Posterior vena cava (tissue), 2 donors: ENCODE results near the gene SURF4. TPM values are rescaled to one million over a fixed set of nuclear protein-coding genes. Genes with fewer than 3 reads are reported as not detected.
"Not testable (repeated sequence)": the region's sequence is repeated elsewhere in the genome, so short reads cannot be mapped to it uniquely, and the experiment has no call there.

Experiments used
- DNase-seq: peaks from one replicate; pipeline ENCODE4 v3.0.0-alpha.2; 2020; ENCODE audit warnings: low spot score
- intact Hi-C, 2 donors: fragments of 100-400 bp; cut with DNase I; formaldehyde crosslinking; loops; one replicate each; pipeline versions ENCODE4 v1.14.1 to v1.14.2; 2022 to 2023
- total RNA-seq, 2 donors: library from RNA; stranded (reverse); fragmentation: NEBNext Ultra II Directional; extraction: Animal tissue kit (Norgen Biotek cat#: 25700); gene quantifications; one replicate each; pipeline ENCODE4 v1.2.1, GENCODE V29; 2021
- donor health status: DM: yes; HTN: yes; CAD: no.
- donor health status: DM: yes; HTN: yes; CAD: no.

SURF4 gene
- total RNA-seq, 2 donors from 2014 or later: 130 TPM

DNA sequence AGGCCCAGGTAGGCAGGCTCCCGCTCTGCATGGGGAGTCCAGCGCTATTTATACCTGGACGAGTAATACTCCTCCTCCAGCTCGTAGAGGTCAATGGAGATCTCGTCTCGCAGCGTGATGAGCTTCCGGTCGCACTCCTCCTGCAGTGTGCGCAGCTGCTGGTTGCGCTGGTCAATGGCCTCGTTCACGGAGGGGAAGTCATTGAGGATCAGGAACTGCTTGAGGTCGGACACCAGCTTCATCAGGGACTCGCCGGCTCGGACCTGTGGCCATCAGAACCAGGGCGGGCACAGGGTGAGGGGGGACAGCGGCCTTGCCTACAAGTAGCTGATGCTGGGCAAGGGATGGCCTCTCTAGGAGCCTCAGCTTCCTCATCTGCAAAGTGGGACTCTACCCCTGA is 31.8 kb downstream of the SURF4 start:
- intact Hi-C loops: no loop called here

DNA sequence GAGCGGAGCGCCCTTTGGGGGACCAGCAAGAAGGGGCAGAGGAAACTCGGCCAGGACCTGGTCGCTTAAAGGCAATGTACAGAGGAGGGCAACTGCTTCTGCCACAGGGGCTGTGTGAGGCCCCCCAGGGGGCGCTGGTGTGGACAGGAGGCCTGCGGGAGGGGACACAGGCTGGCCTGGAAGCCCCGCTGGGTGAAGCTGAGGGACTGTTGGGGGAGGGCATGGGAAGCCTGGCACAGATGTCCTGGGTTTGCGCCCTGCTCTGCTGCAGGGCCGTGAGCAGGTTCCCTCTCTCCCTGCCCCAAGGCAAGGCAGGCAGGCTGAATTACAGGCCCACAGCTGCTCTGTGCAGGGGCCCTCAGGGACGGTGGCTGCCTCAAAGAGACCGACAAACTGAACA is 33.3 kb downstream of the SURF4 start:
- intact Hi-C loops: no loop called here

More for the DNA sequence above, 31.8 kb downstream of the SURF4 start:
- DNase-seq: no peak

GRCh38 chr9:133342069-133342406 is 33.8 kb downstream of the SURF4 start:
- intact Hi-C loops: no loop called here
- DNase-seq: no peak

More for the DNA sequence above, 33.3 kb downstream of the SURF4 start:
- no peak for DNase-seq

- intact Hi-C loops: no loop called here
- DNase-seq: peak; percentile 92
These were observed 34.3 kb downstream of the SURF4 start for GRCh38 chr9:133341369-133342068.

GRCh38 chr9:133340916-133341315 is 34.9 kb downstream of the SURF4 start:
- DNase-seq: no peak
- intact Hi-C loops: no loop called here

DNA sequence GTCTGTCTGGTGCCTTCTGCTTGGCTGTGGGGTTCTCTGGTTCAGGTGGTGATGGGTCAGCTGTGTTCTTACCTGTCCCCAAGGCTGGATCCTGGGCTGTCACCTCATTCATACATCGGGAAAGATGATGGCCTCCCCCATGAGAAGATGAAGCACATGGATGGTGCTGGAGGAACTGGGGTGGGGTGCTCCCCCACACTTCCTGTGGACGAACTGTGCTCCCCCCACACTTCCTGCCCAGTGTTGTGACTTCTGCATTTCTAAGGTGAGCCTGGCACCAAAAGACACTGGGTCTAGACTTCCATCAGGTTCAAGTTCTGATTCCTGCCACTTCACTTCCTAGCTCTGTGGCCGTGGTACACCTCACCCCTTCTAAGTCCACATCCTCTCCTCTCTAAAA is 35.6 kb downstream of the SURF4 start:
- no peak for DNase-seq
- intact Hi-C loops: no loop called here

- no peak for DNase-seq
- intact Hi-C loops: no loop called here
These were observed 36.2 kb downstream of the SURF4 start for GRCh38 chr9:133339641-133340040.

GRCh38 chr9:133335924-133336811 is 39.7 kb downstream of the SURF4 start, which contains the start of gene SURF6:
Gene SURF6, minus strand, starts transcription at chr9:133336188. Its CDS starts 56 bp downstream, at chr9:133336132.
- DNase-seq: peak; percentile 98
- intact Hi-C loops: no loop called here

DNA sequence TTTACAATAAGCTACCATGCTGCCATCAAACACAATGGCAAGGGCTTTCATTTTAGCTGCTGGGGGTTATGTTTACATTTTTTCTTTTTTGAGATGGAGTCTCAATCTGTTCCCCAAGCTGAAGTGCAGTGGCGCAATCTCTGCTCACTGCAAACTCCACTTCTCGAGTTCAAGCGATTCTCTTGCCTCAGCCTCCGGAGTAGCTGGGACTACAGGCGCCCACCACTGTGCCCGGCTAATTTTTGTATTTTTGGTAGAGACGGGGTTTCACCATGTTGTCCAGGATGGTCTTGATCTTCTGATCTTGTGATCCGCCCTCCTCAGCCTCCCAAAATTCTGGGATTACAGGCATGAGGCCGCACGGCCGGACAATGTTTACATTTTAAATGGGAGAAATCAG is 41.0 kb downstream of the SURF4 start:
- intact Hi-C loops: not testable (repeated sequence)
- peak; percentile 23 for DNase-seq

- intact Hi-C loops: no loop called here
- DNase-seq: peak; percentile 5
These were observed 41.7 kb downstream of the SURF4 start for GRCh38 chr9:133334161-133334560.

DNA sequence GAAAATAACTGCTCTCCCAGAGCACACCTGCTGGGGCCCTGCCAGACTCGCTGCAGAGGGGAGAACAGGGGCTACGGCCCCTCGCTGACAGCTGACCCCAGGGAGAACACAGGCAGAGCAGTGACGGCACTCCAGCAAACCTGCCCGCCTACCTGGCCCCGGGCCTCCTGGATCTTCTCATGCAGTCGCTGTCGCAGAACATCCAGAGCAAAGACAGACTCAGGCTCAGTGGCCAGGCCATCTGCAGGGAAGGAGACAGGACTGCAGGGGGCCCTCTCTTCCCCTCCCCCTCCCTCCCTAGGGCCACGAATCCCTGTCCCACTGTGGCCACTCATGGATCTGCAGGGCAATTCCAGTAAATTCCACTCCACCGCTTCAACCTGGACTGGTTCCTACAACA is 42.3 kb downstream of the SURF4 start:
- DNase-seq: no peak
- intact Hi-C loops: no loop called here

GRCh38 chr9:133333011-133333410 is 42.8 kb downstream of the SURF4 start:
- no peak for DNase-seq
- intact Hi-C loops: no loop called here

DNA sequence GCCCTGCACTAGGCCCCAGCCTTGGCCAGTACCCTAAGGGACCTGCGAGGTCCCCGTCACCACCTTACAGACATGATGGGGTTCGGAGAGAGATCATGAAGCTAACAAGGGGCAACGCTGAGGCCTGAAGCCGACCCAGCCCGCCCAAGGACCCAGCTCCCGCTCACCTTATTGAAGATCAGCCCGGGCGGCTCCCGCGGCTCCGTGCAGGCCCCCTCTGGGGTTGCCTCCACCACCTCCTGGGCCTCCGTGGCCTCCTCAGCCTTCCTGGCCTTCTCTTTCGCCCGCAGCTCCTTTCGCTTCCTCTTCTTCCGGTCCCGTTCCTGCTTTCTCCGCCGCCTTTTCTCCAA is 43.5 kb downstream of the SURF4 start:
- no peak for DNase-seq
- intact Hi-C loops: no loop called here

DNA sequence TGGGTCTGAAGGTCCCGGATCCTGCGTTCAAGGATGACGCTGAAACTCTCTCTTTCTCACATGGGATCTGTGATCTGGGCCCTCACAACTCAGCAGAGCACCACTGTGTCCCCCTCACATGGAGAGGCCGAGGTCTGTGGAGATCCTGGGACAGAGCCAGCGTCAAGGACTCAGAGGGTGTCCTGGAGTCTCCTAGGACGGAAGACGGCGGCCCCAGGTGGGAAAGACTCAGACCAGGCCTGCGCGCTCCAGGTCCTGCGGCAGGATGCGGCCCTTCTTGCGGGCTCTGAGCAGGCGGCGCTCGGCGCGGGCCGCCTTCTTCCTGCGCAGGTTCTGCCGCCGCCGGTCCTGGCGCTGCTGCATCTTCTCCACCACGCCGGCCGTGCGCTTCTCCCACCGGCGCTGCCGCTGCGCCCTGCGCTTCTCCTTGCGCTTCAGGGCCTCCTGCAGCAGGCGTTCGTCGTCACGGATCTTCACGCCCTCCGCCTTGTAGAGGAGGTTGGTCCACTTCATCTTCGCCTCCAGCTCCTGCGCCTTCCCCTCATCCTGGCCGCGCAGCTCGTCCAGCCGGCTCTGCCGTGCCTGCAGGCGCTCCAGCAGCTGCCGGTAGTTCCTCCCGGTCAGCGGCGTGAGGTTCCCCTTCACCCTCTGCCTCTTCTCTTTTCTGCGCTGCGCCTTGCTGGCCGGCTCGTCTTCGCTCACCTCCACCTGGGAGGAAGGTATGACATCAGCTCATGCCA is 44.0 kb downstream of the SURF4 start:
- no peak for DNase-seq

GRCh38 chr9:133331221-133331620 is 44.6 kb downstream of the SURF4 start:
- no peak for DNase-seq
- intact Hi-C loops: no loop called here

More for the DNA sequence above, 44.0 kb downstream of the SURF4 start:
- intact Hi-C loops: no loop called here

GRCh38 chr9:133329306-133330156 is 46.3 kb downstream of the SURF4 start:
- DNase-seq: not testable (repeated sequence)

DNA sequence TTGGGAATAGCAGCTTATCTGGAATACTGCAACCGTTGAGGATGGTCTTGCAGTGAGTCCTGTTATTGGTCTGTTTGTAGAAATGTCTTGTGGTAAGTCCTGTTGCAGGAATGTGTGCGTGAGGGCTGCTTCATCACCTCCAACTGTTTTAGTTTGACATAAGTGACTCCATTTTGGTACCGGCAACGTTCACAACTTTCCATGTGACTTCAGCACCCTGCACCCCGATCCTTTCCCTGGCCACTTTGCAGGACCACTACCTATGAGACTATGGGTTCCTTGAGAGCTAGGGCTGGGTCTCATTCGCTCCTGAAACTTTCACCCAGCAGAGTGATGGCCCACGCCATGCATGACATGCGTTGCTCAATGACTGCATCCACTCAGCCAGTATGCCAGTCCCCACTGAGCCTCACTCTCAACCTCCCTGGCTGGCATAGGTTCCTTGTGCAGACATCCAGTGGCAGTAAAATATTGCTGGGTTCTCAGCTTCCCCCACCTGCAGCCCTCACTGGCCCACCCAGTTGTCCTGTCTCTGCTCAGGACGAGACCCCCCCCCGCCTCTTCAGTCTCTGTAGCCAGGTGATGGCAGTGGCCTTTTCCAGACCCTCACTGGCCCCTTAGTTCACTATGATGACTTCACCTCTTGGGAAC is 47.9 kb downstream of the SURF4 start:
- DNase-seq: no peak
- intact Hi-C loops: loop anchor here in 1 of 2 donors (10.0 kb wide), 1 partner anchor 143 kb away; no protein-coding TSS in a partner anchor

More at GRCh38 chr9:133329306-133330156, 46.3 kb downstream of the SURF4 start:
- intact Hi-C loops: loop anchor here in 1 of 2 donors (10.0 kb wide), 1 partner anchor 145 kb away; no protein-coding TSS in a partner anchor

DNA sequence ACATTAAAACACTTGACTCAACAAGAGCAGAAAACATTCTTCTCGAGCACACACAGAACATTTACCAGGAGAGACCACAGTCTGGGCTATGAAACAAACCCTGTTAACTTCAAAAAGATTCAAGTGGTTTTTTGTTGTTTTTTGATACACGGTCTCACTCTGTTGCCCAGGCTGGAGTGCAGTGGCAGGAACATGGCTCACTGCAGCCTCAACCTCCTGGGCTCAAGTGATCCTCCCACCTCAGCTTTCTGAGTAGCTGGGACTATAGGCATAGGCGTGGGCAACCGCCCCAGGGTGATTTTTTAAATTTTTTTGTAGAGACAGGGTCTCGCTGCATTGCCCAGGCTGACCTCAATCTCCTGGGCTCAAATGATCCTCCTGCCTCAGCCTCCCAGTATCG is 48.8 kb downstream of the SURF4 start:
- intact Hi-C loops: loop anchor here in 1 of 2 donors (10.0 kb wide), 1 partner anchor 142 kb away; no protein-coding TSS in a partner anchor
- DNase-seq: not testable (repeated sequence)
